ENCODE measurements around the gene SERPINA12. TPM values are rescaled to one million over a fixed set of nuclear protein-coding genes. Genes with fewer than 3 reads are reported as not detected.

Gene SERPINA12
- total RNA-seq, 2 donors from 2014 or later, result 0.82 to 1.1 TPM

- intact Hi-C loops (cut with DNase I), result no loop called here
- no peak for DNase-seq (ENCODE audit: low spot score)
- 73% methylated on average over 3 of the region's 3 CpGs for WGBS
- Histone ChIP-seq H3K9me3 (no peaks in the 10 kb centered on the region), H3K27me3 (replicated peaks; ENCODE audit: insufficient read depth) (no peaks in the 10 kb centered on the region), H3K4me1 (replicated peaks) (no peaks in the 10 kb centered on the region), H3K4me3 (no peak overlapping the region), H3K27ac (no peak overlapping the region), H3K36me3 (no peaks in the 10 kb centered on the region)
- TF ChIP-seq CTCF (IDR thresholded peaks at IDR 0.05), result no peak
- TF ChIP-seq POLR2A (IDR thresholded peaks at IDR 0.05), result no peak
- TF ChIP-seq POLR2AphosphoS5 (IDR thresholded peaks at IDR 0.05), result no peak
Observed at GRCh38 chr14:94524093-94524492, 14.8 kb upstream of the SERPINA12 start.

GRCh38 chr14:94523265-94523664 is 14.0 kb upstream of the SERPINA12 start:
- intact Hi-C loops (cut with DNase I), result no loop called here
- TF ChIP-seq CTCF (IDR thresholded peaks at IDR 0.05) (no peak), POLR2AphosphoS5 (IDR thresholded peaks at IDR 0.05) (no peak), POLR2A (IDR thresholded peaks at IDR 0.05) (no peak)
- WGBS, result 95% methylated on average over 8 of the region's 8 CpGs
- Histone ChIP-seq H3K36me3 (no peaks in the 10 kb centered on the region), H3K27me3 (replicated peaks; ENCODE audit: insufficient read depth) (no peaks in the 10 kb centered on the region), H3K4me3 (no peak overlapping the region), H3K27ac (no peak overlapping the region), H3K9me3 (no peaks in the 10 kb centered on the region), H3K4me1 (replicated peaks) (no peaks in the 10 kb centered on the region)
- DNase-seq (ENCODE audit: low spot score), result no peak

GRCh38 chr14:94522115-94522724 is 13.0 kb upstream of the SERPINA12 start:
- WGBS, result 94% methylated on average over 7 of the region's 7 CpGs
- no peak for DNase-seq (ENCODE audit: low spot score)
- intact Hi-C loops (cut with DNase I), result no loop called here
- H3K4me3 ChIP-seq, result no peak overlapping the region
- no peaks in the 10 kb centered on the region for H3K4me1 ChIP-seq (replicated peaks)
- TF ChIP-seq CTCF (IDR thresholded peaks at IDR 0.05), result no peak
- no peak for TF ChIP-seq POLR2A (IDR thresholded peaks at IDR 0.05)
- no peak for TF ChIP-seq POLR2AphosphoS5 (IDR thresholded peaks at IDR 0.05)
- H3K27ac ChIP-seq, result no peak overlapping the region
- H3K36me3 ChIP-seq, result no peaks in the 10 kb centered on the region
- no peaks in the 10 kb centered on the region for H3K27me3 ChIP-seq (replicated peaks; ENCODE audit: insufficient read depth)
- no peaks in the 10 kb centered on the region for H3K9me3 ChIP-seq

- no peak overlapping the region for H3K4me3 ChIP-seq
- TF ChIP-seq POLR2A (IDR thresholded peaks at IDR 0.05), result no peak
- no peak for TF ChIP-seq POLR2AphosphoS5 (IDR thresholded peaks at IDR 0.05)
- TF ChIP-seq CTCF (IDR thresholded peaks at IDR 0.05), result no peak
- no peaks in the 10 kb centered on the region for H3K27me3 ChIP-seq (replicated peaks; ENCODE audit: insufficient read depth)
- H3K9me3 ChIP-seq, result no peaks in the 10 kb centered on the region
- H3K27ac ChIP-seq, result no peak overlapping the region
- H3K4me1 ChIP-seq (replicated peaks), result no peaks in the 10 kb centered on the region
- WGBS, result 58% methylated on average over 5 of the region's 5 CpGs
- intact Hi-C loops (cut with DNase I), result no loop called here
- H3K36me3 ChIP-seq, result no peaks in the 10 kb centered on the region
- DNase-seq (ENCODE audit: low spot score), result no peak
Observed at GRCh38 chr14:94521375-94522114, 12.3 kb upstream of the SERPINA12 start.
